ENCODE measurements around the gene DRC1. TPM values are rescaled to one million over a fixed set of nuclear protein-coding genes. Genes with fewer than 3 reads are reported as not detected.
A peak's percentile ranks its signal among the peaks of the same experiment; 100 is the strongest.
"Not testable (repeated sequence)": the region's sequence is repeated elsewhere in the genome, so short reads cannot be mapped to it uniquely, and the experiment has no call there.

DRC1 gene
- under 1 TPM in 1 of 4 donors, not detected in 3; 0.45 TPM for total RNA-seq

GRCh38 chr2:26401739-26402541, at the start of gene DRC1:
Gene DRC1, plus strand, starts transcription at chr2:26401920. Its CDS starts 70 bp downstream, at chr2:26401990.
- WGBS = 7% methylated on average over 36 of the region's 63 CpGs
- H3K4me3 ChIP-seq = peak within 1 kb of the TSS; percentile 34 to 60 (median 46)
- intact Hi-C loops (cut with DNase I) = no loop called here

GRCh38 chr2:26352892-26353291, 48.8 kb upstream of the DRC1 start:
- WGBS = 82% methylated on average over 1 of the region's 1 CpG
- intact Hi-C loops (cut with DNase I) = no loop called here
- no peak for DNase-seq (ENCODE audit: extremely low spot score)
- H3K27ac ChIP-seq (replicated peaks in 1 of 4) = no peak overlapping the region
- peaks cover 0 to 14% (median 11%) of the 10 kb centered on the region in 4 donors for H3K4me1 ChIP-seq
- peaks cover 0 to under 1% (median 0%) of the 10 kb centered on the region in 4 donors for H3K36me3 ChIP-seq
- no peak overlapping the region for H3K4me3 ChIP-seq
- TF ChIP-seq CTCF (IDR thresholded peaks at IDR 0.05) = no peak
- TF ChIP-seq EP300 (IDR thresholded peaks at IDR 0.05) = no peak
- no peak for TF ChIP-seq POLR2A (IDR thresholded peaks at IDR 0.05; ENCODE audit: low read depth)
- no peak for TF ChIP-seq POLR2AphosphoS5 (IDR thresholded peaks at IDR 0.05)
- H3K9me3 ChIP-seq = no peaks in the 10 kb centered on the region
- H3K27me3 ChIP-seq = no peaks in the 10 kb centered on the region

More at GRCh38 chr2:26401739-26402541, at the start of gene DRC1:
- TF ChIP-seq CTCF (IDR thresholded peaks at IDR 0.05) = no peak
- no peak for TF ChIP-seq POLR2AphosphoS5 (IDR thresholded peaks at IDR 0.05)
- TF ChIP-seq EP300 (IDR thresholded peaks at IDR 0.05) = no peak
- no peak for TF ChIP-seq POLR2A (IDR thresholded peaks at IDR 0.05; ENCODE audit: low read depth)
- Histone ChIP-seq H3K4me1 (peaks cover 8 to 13% (median 12%) of the 10 kb centered on the region in 4 donors), H3K27ac (replicated peaks in 1 of 4) (peak within 1 kb of the TSS in 1 of 4 donors; percentile 19), H3K36me3 (no peaks in the 10 kb centered on the region), H3K27me3 (no peaks in the 10 kb centered on the region), H3K9me3 (no peaks in the 10 kb centered on the region)
- no peak for DNase-seq (ENCODE audit: extremely low spot score)

GRCh38 chr2:26354469-26354868, 47.3 kb upstream of the DRC1 start:
- H3K27ac ChIP-seq (replicated peaks in 1 of 4); DNase-seq (ENCODE audit: extremely low spot score); H3K9me3 ChIP-seq; H3K4me3 ChIP-seq; H3K36me3 ChIP-seq; H3K4me1 ChIP-seq; H3K27me3 ChIP-seq; intact Hi-C loops (cut with DNase I): not testable (repeated sequence)
- 97% methylated on average over 16 of the region's 16 CpGs for WGBS

GRCh38 chr2:26355038-26355995, 46.4 kb upstream of the DRC1 start:
- H3K27me3 ChIP-seq = no peaks in the 10 kb centered on the region
- TF ChIP-seq POLR2AphosphoS5 (IDR thresholded peaks at IDR 0.05) = no peak
- no peak for TF ChIP-seq CTCF (IDR thresholded peaks at IDR 0.05)
- no peak for TF ChIP-seq EP300 (IDR thresholded peaks at IDR 0.05)
- no peak for TF ChIP-seq POLR2A (IDR thresholded peaks at IDR 0.05; ENCODE audit: low read depth)
- H3K27ac ChIP-seq (replicated peaks in 1 of 4) = no peak overlapping the region
- H3K4me1 ChIP-seq = peaks cover 0 to 8% (median 3%) of the 10 kb centered on the region in 4 donors
- WGBS = 62% methylated on average over 9 of the region's 9 CpGs
- H3K9me3 ChIP-seq = no peaks in the 10 kb centered on the region
- intact Hi-C loops (cut with DNase I) = no loop called here
- H3K4me3 ChIP-seq = no peak overlapping the region
- H3K36me3 ChIP-seq = peaks cover 0 to 6% (median 0%) of the 10 kb centered on the region in 4 donors
- no peak for DNase-seq (ENCODE audit: extremely low spot score)

GRCh38 chr2:26356111-26356510, 45.6 kb upstream of the DRC1 start:
- DNase-seq (ENCODE audit: extremely low spot score) = no peak
- intact Hi-C loops (cut with DNase I) = no loop called here
- Histone ChIP-seq H3K27me3 (no peaks in the 10 kb centered on the region), H3K36me3 (peaks cover 0 to 6% (median 0%) of the 10 kb centered on the region in 4 donors), H3K27ac (replicated peaks in 1 of 4) (no peak overlapping the region), H3K9me3 (no peaks in the 10 kb centered on the region), H3K4me3 (no peak overlapping the region), H3K4me1 (peaks cover 0 to 8% (median 3%) of the 10 kb centered on the region in 4 donors)
- TF ChIP-seq POLR2A (IDR thresholded peaks at IDR 0.05; ENCODE audit: low read depth) = no peak
- WGBS = 95% methylated on average over 2 of the region's 2 CpGs

Data from esophagus muscularis mucosa (tissue), 4 donors.